OCI-LY1 (cell line): ENCODE data around the gene MBOAT1.

Source experiments
- H2AFZ ChIP-seq: fragments of 200-600 bp; sonication (generic), shearing (Covaris generic); 2 replicates; pipeline ENCODE4 v1.6.0; 2014; ENCODE audit warnings: antibody characterized with exemption, mild to moderate bottlenecking, low read length
- H3F3A ChIP-seq: fragments of 200-600 bp; sonication (generic), shearing (Covaris generic); 2 replicates; pipeline ENCODE4 v1.6.0; 2014; ENCODE audit warnings: mild to moderate bottlenecking, antibody characterized with exemption, low read length, moderate library complexity; ENCODE audit not compliant: insufficient read depth
- H3K27ac ChIP-seq: fragments of 200-600 bp; sonication (generic); 2 replicates; pipeline ENCODE4 v1.5.1; 2014; ENCODE audit warnings: low read length, mixed run types, mild to moderate bottlenecking, low read depth; ENCODE audit not compliant: poor library complexity, severe bottlenecking
- H3K27me3 ChIP-seq: fragments of 200-600 bp; sonication (generic); 2 replicates; pipeline ENCODE4 v1.6.0; 2014; ENCODE audit warnings: antibody characterized with exemption, mild to moderate bottlenecking, low read length, moderate library complexity; ENCODE audit not compliant: insufficient read depth
- H3K36me3 ChIP-seq: fragments of 200-600 bp; sonication (generic); 2 replicates; pipeline ENCODE4 v1.6.1; 2014; ENCODE audit warnings: mild to moderate bottlenecking, antibody characterized with exemption, low read length, moderate library complexity, mixed read lengths; ENCODE audit not compliant: insufficient read depth
- H3K4me1 ChIP-seq: fragments of 200-600 bp; sonication (generic); 2 replicates; pipeline ENCODE4 v1.5.1; 2014; ENCODE audit warnings: mild to moderate bottlenecking, low read length, moderate library complexity; ENCODE audit not compliant: insufficient read depth, severe bottlenecking
- H3K4me2 ChIP-seq: fragments of 200-600 bp; sonication (generic), shearing (Covaris generic); 2 replicates; pipeline ENCODE4 v1.6.1; 2014; ENCODE audit warnings: low read length
- H3K4me3 ChIP-seq: fragments of 200-600 bp; sonication (generic); 2 replicates; pipeline ENCODE4 v1.5.1; 2014; ENCODE audit warnings: low read length, low read depth, mild to moderate bottlenecking, mixed read lengths; ENCODE audit not compliant: poor library complexity, severe bottlenecking
- H3K79me2 ChIP-seq: fragments of 200-600 bp; shearing (Covaris generic); 2 replicates; pipeline ENCODE4 v1.6.1; 2016; ENCODE audit warnings: mixed run types, low read length, mixed read lengths; ENCODE audit not compliant: insufficient read depth
- H3K9ac ChIP-seq: fragments of 200-600 bp; sonication (generic), shearing (Covaris generic); 2 replicates; pipeline ENCODE4 v1.6.1; 2014; ENCODE audit warnings: mild to moderate bottlenecking, low read length, mixed read lengths
- H3K9me2 ChIP-seq: fragments of 200-600 bp; sonication (generic), shearing (Covaris generic); 2 replicates; pipeline ENCODE4 v1.6.1; 2014; ENCODE audit warnings: low read depth, mild to moderate bottlenecking, low read length, mixed read lengths
- H3K9me3 ChIP-seq: fragments of 200-600 bp; shearing (Covaris generic); 2 replicates; pipeline ENCODE4 v1.6.1; 2014; ENCODE audit warnings: low read length, mixed read lengths
- H4K20me1 ChIP-seq: fragments of 200-600 bp; sonication (generic), shearing (Covaris generic); 2 replicates; pipeline ENCODE4 v1.6.0; 2016; ENCODE audit warnings: mild to moderate bottlenecking, low read length; ENCODE audit not compliant: insufficient read depth
- CTCF ChIP-seq: fragments of 200-600 bp; sonication (generic), shearing (Covaris generic); IDR thresholded peaks from 2 replicates; pipeline ENCODE4 v1.5.1; 2017; ENCODE audit warnings: mild to moderate bottlenecking, antibody characterized with exemption, low read length, moderate library complexity, mixed read lengths
- EZH2 ChIP-seq: fragments of 200-600 bp; sonication (generic), shearing (Covaris generic); IDR thresholded peaks from 2 replicates; pipeline ENCODE4 v1.8.0; 2017; ENCODE audit warnings: borderline replicate concordance, mixed run types, mild to moderate bottlenecking, antibody characterized with exemption, low read length, moderate library complexity, mixed read lengths

Gene MBOAT1

GRCh38 chr6:20110478-20110877 lies 101.8 kb downstream of the MBOAT1 start:
- Histone ChIP-seq H4K20me1 (no peaks in the 10 kb centered on the region), H3K4me2 (no peak overlapping the region), H3K36me3 (no peaks in the 10 kb centered on the region), H3K4me3 (no peak overlapping the region), H2AFZ (no peak overlapping the region), H3F3A (no peaks in the 10 kb centered on the region), H3K9me2 (no peaks in the 10 kb centered on the region), H3K4me1 (no peaks in the 10 kb centered on the region), H3K9ac (no peak overlapping the region), H3K79me2 (no peaks in the 10 kb centered on the region), H3K27ac (no peak overlapping the region), H3K9me3 (no peaks in the 10 kb centered on the region), H3K27me3 (no peaks in the 10 kb centered on the region)
- TF ChIP-seq EZH2 (no peak), CTCF (no peak)

- TF ChIP-seq CTCF, result no peak
- no peak for TF ChIP-seq EZH2
- H3K79me2 ChIP-seq, result no peaks in the 10 kb centered on the region
- H3K4me1 ChIP-seq, result no peaks in the 10 kb centered on the region
- H4K20me1 ChIP-seq, result no peaks in the 10 kb centered on the region
- no peaks in the 10 kb centered on the region for H3F3A ChIP-seq
- H3K9ac ChIP-seq, result no peak overlapping the region
- H3K4me3 ChIP-seq, result no peak overlapping the region
- H3K9me2 ChIP-seq, result no peaks in the 10 kb centered on the region
- H3K9me3 ChIP-seq, result no peaks in the 10 kb centered on the region
- no peaks in the 10 kb centered on the region for H3K27me3 ChIP-seq
- no peak overlapping the region for H2AFZ ChIP-seq
- no peaks in the 10 kb centered on the region for H3K36me3 ChIP-seq
- H3K4me2 ChIP-seq, result no peak overlapping the region
- no peak overlapping the region for H3K27ac ChIP-seq
These were observed 102.7 kb downstream of the MBOAT1 start for GRCh38 chr6:20109526-20109925.

- Histone ChIP-seq H3K4me3 (no peak overlapping the region), H3F3A (no peaks in the 10 kb centered on the region), H3K36me3 (no peaks in the 10 kb centered on the region), H3K9me3 (no peaks in the 10 kb centered on the region), H3K4me1 (no peaks in the 10 kb centered on the region), H3K9ac (no peak overlapping the region), H3K27me3 (no peaks in the 10 kb centered on the region), H4K20me1 (no peaks in the 10 kb centered on the region), H3K9me2 (no peaks in the 10 kb centered on the region), H3K4me2 (no peak overlapping the region), H3K27ac (no peak overlapping the region), H3K79me2 (no peaks in the 10 kb centered on the region), H2AFZ (no peak overlapping the region)
- TF ChIP-seq EZH2 (no peak), CTCF (no peak)
These were observed 106.4 kb downstream of the MBOAT1 start for GRCh38 chr6:20105838-20106237.
